ENCODE measurements around the gene COL5A1. TPM values are rescaled to one million over a fixed set of nuclear protein-coding genes. Genes with fewer than 3 reads are reported as not detected.

Gene COL5A1
- polyA plus RNA-seq, 3 donors, result 0.01 TPM; not detected in 2

DNA sequence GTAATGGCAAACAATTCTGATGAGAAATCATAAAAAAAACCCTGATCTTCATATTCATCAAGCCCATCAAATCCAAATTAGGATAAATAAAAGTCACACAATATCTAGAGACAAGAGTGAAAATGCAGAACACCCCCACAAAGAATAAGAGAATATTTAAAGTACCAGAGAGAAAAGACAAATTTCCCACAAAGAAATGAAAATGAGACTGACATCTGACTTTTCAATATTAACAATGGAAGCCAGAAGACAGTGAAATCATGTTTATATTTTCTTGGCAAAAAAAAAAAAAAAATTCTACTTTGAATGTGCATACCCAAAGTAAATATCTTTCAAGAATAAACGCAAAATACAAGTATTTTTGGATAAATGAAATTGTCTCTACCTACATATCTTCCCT, 28.9 kb upstream of the COL5A1 start:
- Histone ChIP-seq H3K27me3 (ENCODE audit: control insufficient read depth in 2 of 2, insufficient read depth in 2 of 2, low read length in 2 of 2) (no peaks in the 10 kb centered on the region), H3K4me1 (ENCODE audit: control insufficient read depth in 1 of 2, insufficient read depth in 2 of 2, low read length in 2 of 2) (no peaks in the 10 kb centered on the region)

DNA sequence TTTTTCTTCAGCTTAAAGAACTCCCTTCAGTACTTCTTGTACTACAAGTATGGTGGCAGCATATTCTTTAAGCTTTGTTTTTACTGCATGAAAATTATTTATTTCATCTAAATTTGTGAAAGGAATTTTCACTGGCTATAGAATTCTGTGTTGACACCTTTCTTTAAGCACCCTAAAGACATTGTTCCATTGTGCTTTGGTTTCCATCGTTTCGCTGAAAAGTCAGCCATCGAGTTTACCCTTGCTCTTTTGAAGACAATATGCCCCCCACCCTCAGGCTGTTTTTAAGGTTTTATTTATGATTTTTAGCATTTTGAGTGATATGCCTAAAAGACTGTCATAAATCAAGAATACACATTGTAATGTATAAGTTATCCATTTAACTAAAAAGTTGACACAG, 27.3 kb upstream of the COL5A1 start:
- Histone ChIP-seq H3K36me3 (replicated peaks in 1 of 2; ENCODE audit: control insufficient read depth in 1 of 2, insufficient read depth in 2 of 2, low read length in 2 of 2) (no peaks in the 10 kb centered on the region), H3K4me1 (ENCODE audit: control insufficient read depth in 1 of 2, insufficient read depth in 2 of 2, low read length in 2 of 2) (no peaks in the 10 kb centered on the region), H4K20me1 (ENCODE audit: insufficient read depth, low read length) (no peaks in the 10 kb centered on the region), H3K79me2 (ENCODE audit: insufficient read depth, low read length) (no peaks in the 10 kb centered on the region), H3K9ac (ENCODE audit: insufficient read depth, low read length, poor library complexity, severe bottlenecking) (no peak overlapping the region), H3K4me3 (replicated peaks in 1 of 3; ENCODE audit: low read depth in 2 of 3, low read length in 3 of 3) (no peak overlapping the region), H3K27ac (ENCODE audit: low read depth in 1 of 2, low read length in 2 of 2) (no peak overlapping the region), H2AFZ (ENCODE audit: insufficient read depth, low read depth, low read length, poor library complexity, severe bottlenecking) (no peak overlapping the region), H3K4me2 (replicated peaks; ENCODE audit: extremely low read depth, low read length, poor library complexity, severe bottlenecking) (no peak overlapping the region), H3K9me3 (replicated peaks in 1 of 2; ENCODE audit: control insufficient read depth in 1 of 2, insufficient read depth in 1 of 2, low read length in 2 of 2) (peaks cover 5 to 9% of the 10 kb centered on the region in 2 donors), H3K27me3 (ENCODE audit: control insufficient read depth in 2 of 2, insufficient read depth in 2 of 2, low read length in 2 of 2) (no peaks in the 10 kb centered on the region)
- Mint-ChIP-seq H3K27me3 (ENCODE audit: low read depth in 3 of 3) (peaks cover 6 to 10% (median 7%) of the 10 kb centered on the region in 3 donors), H3K27ac (no peak overlapping the region), H3K4me3 (no peak overlapping the region), H3K4me1 (no peaks in the 10 kb centered on the region), H3K9me3 (peaks cover 8 to 29% (median 17%) of the 10 kb centered on the region in 7 donors), H3K36me3 (no peaks in the 10 kb centered on the region)
- intact Hi-C loops (cut with micrococcal nuclease), result no loop called here
- WGBS (ENCODE audit: insufficient coverage), result no CpG with 5 or more reads among the region's 3 CpGs
- TF ChIP-seq, protein P1, sequence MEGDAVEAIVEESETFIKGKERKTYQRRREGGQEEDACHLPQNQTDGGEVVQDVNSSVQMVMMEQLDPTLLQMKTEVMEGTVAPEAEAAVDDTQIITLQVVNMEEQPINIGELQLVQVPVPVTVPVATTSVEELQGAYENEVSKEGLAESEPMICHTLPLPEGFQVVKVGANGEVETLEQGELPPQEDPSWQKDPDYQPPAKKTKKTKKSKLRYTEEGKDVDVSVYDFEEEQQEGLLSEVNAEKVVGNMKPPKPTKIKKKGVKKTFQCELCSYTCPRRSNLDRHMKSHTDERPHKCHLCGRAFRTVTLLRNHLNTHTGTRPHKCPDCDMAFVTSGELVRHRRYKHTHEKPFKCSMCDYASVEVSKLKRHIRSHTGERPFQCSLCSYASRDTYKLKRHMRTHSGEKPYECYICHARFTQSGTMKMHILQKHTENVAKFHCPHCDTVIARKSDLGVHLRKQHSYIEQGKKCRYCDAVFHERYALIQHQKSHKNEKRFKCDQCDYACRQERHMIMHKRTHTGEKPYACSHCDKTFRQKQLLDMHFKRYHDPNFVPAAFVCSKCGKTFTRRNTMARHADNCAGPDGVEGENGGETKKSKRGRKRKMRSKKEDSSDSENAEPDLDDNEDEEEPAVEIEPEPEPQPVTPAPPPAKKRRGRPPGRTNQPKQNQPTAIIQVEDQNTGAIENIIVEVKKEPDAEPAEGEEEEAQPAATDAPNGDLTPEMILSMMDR (IDR thresholded peaks at IDR 0.05), result no peak
- DNase-seq, result no peak

More for the DNA sequence above, 28.9 kb upstream of the COL5A1 start:
- Mint-ChIP-seq H3K36me3 (no peaks in the 10 kb centered on the region), H3K4me3 (no peak overlapping the region), H3K27me3 (ENCODE audit: low read depth in 3 of 3) (peaks cover 7 to 10% (median 7%) of the 10 kb centered on the region in 3 donors), H3K4me1 (no peaks in the 10 kb centered on the region), H3K27ac (no peak overlapping the region), H3K9me3 (peaks cover 8 to 29% (median 17%) of the 10 kb centered on the region in 7 donors)
- Histone ChIP-seq H4K20me1 (ENCODE audit: insufficient read depth, low read length) (no peaks in the 10 kb centered on the region), H3K79me2 (ENCODE audit: insufficient read depth, low read length) (no peaks in the 10 kb centered on the region), H3K9me3 (replicated peaks in 1 of 2; ENCODE audit: control insufficient read depth in 1 of 2, insufficient read depth in 1 of 2, low read length in 2 of 2) (peaks cover 5 to 9% of the 10 kb centered on the region in 2 donors), H3K9ac (ENCODE audit: insufficient read depth, low read length, poor library complexity, severe bottlenecking) (no peak overlapping the region), H3K36me3 (replicated peaks in 1 of 2; ENCODE audit: control insufficient read depth in 1 of 2, insufficient read depth in 2 of 2, low read length in 2 of 2) (no peaks in the 10 kb centered on the region), H2AFZ (ENCODE audit: insufficient read depth, low read depth, low read length, poor library complexity, severe bottlenecking) (no peak overlapping the region), H3K27ac (ENCODE audit: low read depth in 1 of 2, low read length in 2 of 2) (no peak overlapping the region), H3K4me3 (replicated peaks in 1 of 3; ENCODE audit: low read depth in 2 of 3, low read length in 3 of 3) (no peak overlapping the region), H3K4me2 (replicated peaks; ENCODE audit: extremely low read depth, low read length, poor library complexity, severe bottlenecking) (no peak overlapping the region)
- DNase-seq, result no peak
- WGBS (ENCODE audit: insufficient coverage), result no CpG with 5 or more reads among the region's 1 CpG
- intact Hi-C loops (cut with micrococcal nuclease), result no loop called here
- TF ChIP-seq, protein P1 (IDR thresholded peaks at IDR 0.05), result no peak

Measured in CD14-positive monocyte (primary cell).